Subcutaneous abdominal adipose tissue (tissue), 5 donors: Measurements from ENCODE around the gene PSMD14.
"Not testable (repeated sequence)": the region's sequence is repeated elsewhere in the genome, so short reads cannot be mapped to it uniquely, and the experiment has no call there.

Experiments
- H3K27ac ChIP-seq: one replicate; pipeline ENCODE4 v1.7.0; 2013; ENCODE audit warnings: low read depth, mild to moderate bottlenecking, inconsistent platforms, low read length, moderate library complexity
- H3K27me3 ChIP-seq, 5 donors: one replicate each; pipeline ENCODE4 v1.7.0; 2013; ENCODE audit warnings: low read length in 5 of 5, inconsistent platforms in 1 of 5; ENCODE audit not compliant: control insufficient read depth in 5 of 5, insufficient read depth in 4 of 5
- H3K36me3 ChIP-seq, 5 donors: one replicate each; pipeline ENCODE4 v1.7.0; 2013; ENCODE audit warnings: low read length in 5 of 5; ENCODE audit not compliant: control insufficient read depth in 5 of 5, insufficient read depth in 5 of 5
- H3K4me1 ChIP-seq, 5 donors: one replicate each; pipeline ENCODE4 v1.7.0; 2013; ENCODE audit warnings: low read length in 5 of 5, mild to moderate bottlenecking in 3 of 5, moderate library complexity in 1 of 5; ENCODE audit not compliant: control insufficient read depth in 5 of 5, insufficient read depth in 5 of 5
- H3K4me3 ChIP-seq, 5 donors: one replicate each; pipeline ENCODE4 v1.7.0; 2013; ENCODE audit warnings: low read length in 5 of 5, low read depth in 1 of 5
- H3K9ac ChIP-seq, 5 donors: one replicate each; pipeline ENCODE4 v1.7.0; 2013; ENCODE audit warnings: low read length in 5 of 5, mild to moderate bottlenecking in 4 of 5, moderate library complexity in 3 of 5
- H3K9me3 ChIP-seq, 5 donors: one replicate each; pipeline ENCODE4 v1.7.0; 2013; ENCODE audit warnings: low read length in 5 of 5; ENCODE audit not compliant: control insufficient read depth in 5 of 5
- donor health status: healthy.
- donor health status: healthy.
- donor health status: healthy.
- donor health status: healthy.
- donor health status: healthy.

PSMD14 gene

DNA sequence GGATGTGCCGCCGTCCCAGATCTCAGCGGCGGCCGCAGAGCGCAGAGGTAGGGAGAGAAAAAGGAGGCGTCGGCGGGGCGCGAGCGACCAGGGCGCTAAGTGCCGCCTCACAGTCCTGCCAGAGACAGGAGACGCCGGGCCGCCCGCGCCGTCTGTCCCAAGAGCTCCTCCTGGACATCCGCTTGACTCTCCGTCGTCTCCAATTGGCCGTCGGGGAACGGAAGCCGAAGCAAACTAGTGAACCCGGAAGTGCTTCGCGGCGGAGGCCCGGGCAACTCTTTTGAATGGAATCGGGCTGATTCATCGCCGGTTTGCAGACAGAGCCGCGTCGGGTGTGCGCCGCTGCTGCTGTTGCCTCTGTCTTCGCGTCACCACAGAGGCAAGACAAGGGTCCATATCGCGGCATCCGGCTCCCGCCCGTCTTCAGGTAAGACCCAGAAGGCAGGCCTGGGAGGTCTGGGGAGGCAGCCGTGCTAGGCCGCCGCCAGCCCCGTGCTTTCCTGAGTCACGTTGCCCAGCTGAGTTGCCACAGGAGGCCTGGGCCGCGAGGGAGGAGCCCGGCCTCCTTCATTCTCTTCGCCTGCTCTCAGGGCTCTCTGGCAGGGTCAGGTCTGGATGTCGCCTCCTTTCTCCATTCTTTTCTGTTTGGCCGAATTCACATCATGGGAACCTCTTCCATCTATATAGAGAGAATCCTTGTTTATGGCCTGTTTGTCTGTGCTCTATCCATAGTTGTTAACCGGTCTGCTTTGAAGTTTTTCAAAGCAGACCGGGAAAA lies at the start of gene PSMD14:
Gene PSMD14 (plus strand): TSS at position 248 of the 778 bp plus-strand sequence. CDS start 10,401 bp downstream, outside the sequence.
- H3K9ac ChIP-seq = peak within 1 kb of the TSS; percentile 88 to 99 (median 96)

DNA sequence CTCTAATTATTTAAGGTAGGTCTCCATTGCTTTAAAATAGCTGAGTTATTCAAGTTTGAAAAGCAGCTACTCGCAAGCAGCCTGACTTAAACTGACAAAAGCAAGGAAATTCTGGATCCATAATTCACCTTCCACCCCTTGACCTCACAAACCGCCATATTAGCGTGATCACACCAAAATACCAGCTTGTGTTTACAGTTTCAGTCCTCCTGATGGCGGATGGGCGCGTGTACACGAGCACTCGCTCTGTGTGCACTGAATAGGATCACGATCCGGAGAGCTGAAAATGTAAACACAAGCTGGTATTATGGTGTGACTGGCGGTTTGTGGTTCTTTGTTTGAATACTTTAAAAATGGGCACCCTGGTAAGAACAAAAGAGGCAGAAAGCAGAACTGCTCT lies 42.4 kb upstream of the PSMD14 start:
- Histone ChIP-seq H3K9ac (no peak overlapping the region), H3K4me3 (no peak overlapping the region), H3K4me1 (no peaks in the 10 kb centered on the region), H3K9me3 (no peaks in the 10 kb centered on the region), H3K27me3 (no peaks in the 10 kb centered on the region), H3K27ac (no peak overlapping the region), H3K36me3 (no peaks in the 10 kb centered on the region)

More for the DNA sequence above, at the start of gene PSMD14:
- Histone ChIP-seq H3K4me1 (peaks cover 0 to 22% (median 19%) of the 10 kb centered on the region in 5 donors), H3K9me3 (peaks cover 0 to 5% (median 4%) of the 10 kb centered on the region in 5 donors), H3K27me3 (no peaks in the 10 kb centered on the region), H3K4me3 (peak within 1 kb of the TSS; percentile 77 to 93 (median 88)), H3K27ac (peak within 1 kb of the TSS; percentile 94), H3K36me3 (no peaks in the 10 kb centered on the region)

DNA sequence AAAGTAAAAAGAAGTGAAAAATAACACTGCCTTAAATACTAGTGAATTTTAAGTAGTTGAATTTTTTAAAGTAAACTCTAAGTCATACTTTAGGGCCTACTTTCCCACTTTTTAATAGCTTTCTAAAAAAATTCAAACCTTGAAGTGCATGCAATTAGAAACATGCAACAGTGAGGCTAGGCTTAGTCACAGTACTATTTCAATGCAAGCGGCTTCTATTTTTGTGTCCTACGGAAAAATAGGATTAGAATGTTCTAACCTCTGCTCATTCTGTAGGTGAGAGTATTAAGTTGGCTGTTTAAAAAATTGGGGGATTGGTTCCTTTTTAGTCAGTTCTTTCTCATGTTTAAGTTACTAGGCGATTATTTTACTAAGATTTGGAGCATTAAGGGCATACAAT lies 39.1 kb upstream of the PSMD14 start:
- H3K4me3 ChIP-seq = no peak overlapping the region
- H3K36me3 ChIP-seq = no peaks in the 10 kb centered on the region
- peaks cover 0 to 6% (median 0%) of the 10 kb centered on the region in 5 donors for H3K9me3 ChIP-seq
- no peak overlapping the region for H3K27ac ChIP-seq
- no peaks in the 10 kb centered on the region for H3K27me3 ChIP-seq
- no peak overlapping the region for H3K9ac ChIP-seq
- H3K4me1 ChIP-seq = no peaks in the 10 kb centered on the region

DNA sequence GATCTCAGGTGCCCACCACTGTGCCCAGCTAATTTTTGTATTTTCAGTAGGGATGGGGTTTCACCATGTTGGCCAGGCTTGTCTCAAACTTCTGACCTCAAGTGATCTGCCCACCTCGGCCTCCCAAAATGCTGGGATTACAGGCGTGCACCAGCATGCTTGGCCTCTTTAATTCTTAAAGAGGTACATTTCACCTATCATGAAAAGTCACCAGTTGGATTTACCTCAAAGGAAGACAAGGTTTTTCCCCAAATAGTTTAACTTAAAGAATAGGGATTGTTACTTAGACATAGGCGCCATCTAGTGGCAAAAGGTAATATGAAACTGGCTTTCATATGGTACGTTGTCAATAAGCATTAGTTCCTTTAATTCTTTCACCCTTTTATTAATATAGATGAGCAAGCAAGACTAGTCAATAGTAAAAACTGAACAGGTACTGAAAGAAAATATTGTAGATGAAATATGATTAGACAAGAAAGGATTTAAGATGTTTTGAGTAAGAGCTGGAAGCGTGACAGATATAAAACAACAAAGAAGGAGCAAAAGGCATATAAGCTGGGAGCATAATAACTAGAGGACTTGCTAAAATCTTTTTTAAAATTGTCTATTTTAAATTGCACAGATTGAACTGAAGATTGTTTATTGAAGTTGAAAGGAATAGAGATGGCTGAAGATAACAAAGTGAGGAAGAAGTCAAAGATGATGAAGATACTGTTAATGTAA lies 35.0 kb upstream of the PSMD14 start:
- H3K9me3 ChIP-seq = peaks cover 0 to 6% (median 0%) of the 10 kb centered on the region in 5 donors
- H3K36me3 ChIP-seq = no peaks in the 10 kb centered on the region
- no peak overlapping the region for H3K9ac ChIP-seq
- no peak overlapping the region for H3K27ac ChIP-seq
- H3K4me1 ChIP-seq = no peaks in the 10 kb centered on the region
- no peak overlapping the region for H3K4me3 ChIP-seq
- H3K27me3 ChIP-seq = no peaks in the 10 kb centered on the region

DNA sequence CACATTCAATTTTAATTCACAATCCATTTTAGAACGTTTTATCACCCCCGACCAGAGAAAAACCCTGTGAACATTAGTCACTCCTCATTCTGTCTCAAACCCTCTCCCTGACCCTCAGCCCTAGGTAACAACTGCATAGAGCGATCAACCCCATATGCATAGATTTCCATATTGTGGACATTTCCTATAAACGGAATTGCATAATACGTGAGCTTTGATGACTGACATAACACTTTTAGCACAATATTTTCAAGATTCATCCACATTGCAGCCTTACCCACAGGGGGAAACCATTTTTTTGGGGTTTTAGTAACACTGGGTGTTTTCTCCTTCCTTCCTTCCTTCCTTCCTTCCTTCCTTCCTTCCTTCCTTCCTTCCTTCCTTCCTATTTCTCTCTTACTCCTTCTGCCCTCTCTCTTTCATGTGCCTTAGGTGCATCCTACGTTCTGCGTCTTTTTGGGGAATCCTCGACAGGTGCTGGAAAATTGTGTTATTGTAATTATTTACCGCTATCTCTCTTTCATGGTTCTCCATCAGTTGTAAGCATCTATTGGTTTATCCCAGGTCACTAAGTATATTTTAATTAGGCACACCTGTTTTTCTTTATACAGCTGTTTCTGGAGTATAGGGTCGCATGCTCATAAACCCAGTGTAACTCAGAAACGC lies 29.5 kb upstream of the PSMD14 start:
- not testable (repeated sequence) for H3K4me3 ChIP-seq, H3K9ac ChIP-seq, H3K4me1 ChIP-seq, H3K27ac ChIP-seq, H3K27me3 ChIP-seq, H3K36me3 ChIP-seq, H3K9me3 ChIP-seq

DNA sequence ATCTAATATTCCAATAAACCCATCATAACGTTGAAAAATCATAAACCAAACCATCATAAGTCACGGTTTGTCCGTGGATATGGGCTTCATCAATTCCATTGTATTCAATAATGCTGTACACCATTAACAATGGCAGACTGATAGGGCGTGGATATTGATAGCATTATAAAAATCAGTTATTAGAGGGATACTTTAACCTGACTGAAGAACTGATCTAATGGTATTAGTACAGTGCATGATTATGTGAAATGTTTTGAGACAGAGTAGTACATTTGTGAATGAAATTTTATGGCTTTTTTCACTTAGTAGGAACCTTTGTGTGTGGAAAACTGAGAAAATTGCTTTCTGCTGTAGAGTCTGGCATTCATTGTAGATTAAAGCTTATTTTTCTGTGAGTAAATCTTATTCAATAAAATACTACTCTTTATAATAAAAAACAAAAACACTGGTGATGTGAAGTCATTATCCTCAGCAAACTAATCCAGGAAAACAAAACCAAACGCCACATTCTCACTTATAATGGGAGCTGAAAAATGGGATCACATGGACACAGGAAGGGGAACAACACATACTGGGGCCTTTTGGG lies 28.9 kb upstream of the PSMD14 start:
- H3K4me1 ChIP-seq, H3K4me3 ChIP-seq, H3K9ac ChIP-seq, H3K27me3 ChIP-seq, H3K36me3 ChIP-seq, H3K27ac ChIP-seq, H3K9me3 ChIP-seq: not testable (repeated sequence)

DNA sequence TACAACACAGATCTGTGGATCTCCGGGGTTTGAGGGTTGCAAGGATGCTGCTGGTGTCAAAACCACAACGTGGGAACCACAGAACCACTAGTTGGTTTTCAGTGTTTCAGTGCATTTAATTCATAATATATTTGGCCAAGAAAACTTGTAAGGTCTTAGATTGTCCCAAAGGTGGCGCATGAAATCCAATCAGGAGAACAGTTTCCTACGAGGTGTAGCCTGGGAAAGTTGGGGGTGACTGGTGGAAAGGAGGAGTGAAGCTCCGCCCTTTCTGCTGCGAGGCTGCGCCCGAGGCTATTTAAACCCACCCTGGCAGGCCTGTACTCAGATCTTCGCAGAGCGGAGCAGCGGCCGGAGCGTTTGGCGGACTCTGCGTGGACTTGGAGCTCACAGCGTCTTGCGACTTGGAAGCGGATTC lies 27.3 kb upstream of the PSMD14 start:
- not testable (repeated sequence) for H3K36me3 ChIP-seq, H3K4me3 ChIP-seq, H3K4me1 ChIP-seq, H3K27me3 ChIP-seq, H3K9ac ChIP-seq, H3K27ac ChIP-seq, H3K9me3 ChIP-seq

DNA sequence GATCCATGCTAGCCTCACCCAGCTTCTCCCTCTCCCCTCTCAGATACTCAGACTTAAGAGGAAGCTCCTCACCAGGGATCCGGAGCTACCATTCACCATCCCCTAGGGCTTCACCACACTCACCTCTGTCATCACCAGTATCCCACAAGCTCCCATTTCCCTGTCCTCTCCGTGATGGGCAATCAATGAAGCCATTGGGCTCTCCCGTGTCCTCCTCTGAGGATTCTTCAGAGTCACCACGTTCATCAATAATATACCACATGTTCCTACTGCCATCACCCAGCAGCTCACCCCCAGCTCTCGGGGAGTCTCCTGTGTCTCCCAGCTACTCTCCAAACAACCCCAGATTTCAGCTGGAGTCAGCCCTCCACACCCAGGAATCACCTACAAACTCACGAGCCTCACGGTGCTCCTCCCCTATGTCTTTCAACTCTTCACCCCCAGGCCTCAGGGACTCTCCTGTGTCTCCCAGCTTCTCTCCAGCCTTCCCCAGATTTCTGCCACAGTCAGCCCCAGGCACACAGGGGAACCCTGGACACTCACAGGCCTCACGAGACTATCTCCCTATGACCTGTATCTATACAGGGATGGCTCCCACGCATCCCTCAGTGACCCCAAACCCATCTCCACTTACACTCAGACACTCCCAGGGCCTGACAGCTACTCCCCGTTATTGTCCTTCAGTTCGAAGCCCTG lies 26.5 kb upstream of the PSMD14 start:
- not testable (repeated sequence) for H3K4me3 ChIP-seq, H3K9ac ChIP-seq, H3K4me1 ChIP-seq

DNA sequence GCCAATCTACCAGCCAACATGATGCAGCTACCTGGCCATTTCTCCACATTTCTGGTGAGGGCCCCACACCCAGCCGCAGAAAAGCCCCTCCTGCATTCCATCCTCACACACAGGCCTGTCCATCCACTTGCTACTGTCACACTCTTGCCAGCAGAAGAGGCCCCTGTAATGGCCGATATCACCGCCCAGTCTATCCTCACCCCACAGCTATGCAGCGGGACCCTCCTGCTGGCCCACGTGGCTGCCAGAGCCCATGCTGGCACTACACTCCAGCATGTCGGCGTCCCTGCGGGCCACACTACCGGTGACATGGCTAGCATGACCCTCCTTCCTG lies 25.9 kb upstream of the PSMD14 start:
- not testable (repeated sequence) for H3K4me1 ChIP-seq, H3K4me3 ChIP-seq, H3K9ac ChIP-seq, H3K27me3 ChIP-seq, H3K36me3 ChIP-seq, H3K27ac ChIP-seq
- H3K9me3 ChIP-seq = peaks cover 0 to 10% (median 0%) of the 10 kb centered on the region in 5 donors

More for the DNA sequence above, 26.5 kb upstream of the PSMD14 start:
- H3K9me3 ChIP-seq = peaks cover 0 to 10% (median 0%) of the 10 kb centered on the region in 5 donors
- not testable (repeated sequence) for H3K36me3 ChIP-seq, H3K27me3 ChIP-seq, H3K27ac ChIP-seq
